MM.1S (cell line): Measurements from ENCODE around the gene ASIC2.

ENCODE experiments used
- DNase-seq: peaks from one replicate; pipeline ENCODE4 v3.0.0-alpha.2; 2015
- H2AFZ ChIP-seq: fragments of 300-600 bp; sonication (generic); 2 replicates; pipeline ENCODE4 v1.6.0; 2016; ENCODE audit warnings: antibody characterized with exemption, low read length
- H3F3A ChIP-seq: fragments of 300-600 bp; sonication (generic); 2 replicates; pipeline ENCODE4 v1.6.1; 2016; ENCODE audit warnings: mild to moderate bottlenecking, antibody characterized with exemption, low read length, moderate library complexity, mixed read lengths; ENCODE audit not compliant: insufficient read depth
- H3K27ac ChIP-seq: fragments of 300-600 bp; sonication (generic); 2 replicates; pipeline ENCODE4 v1.5.1; 2016; ENCODE audit warnings: mild to moderate bottlenecking, low read length
- H3K27me3 ChIP-seq: fragments of 300-600 bp; sonication (generic); replicated peaks from 2 replicates; pipeline ENCODE4 v1.6.0; 2016; ENCODE audit warnings: low read length; ENCODE audit not compliant: insufficient read depth
- H3K36me3 ChIP-seq: fragments of 300-600 bp; sonication (generic); replicated peaks from 2 replicates; pipeline ENCODE4 v1.6.1; 2016; ENCODE audit warnings: mild to moderate bottlenecking, low read length, mixed read lengths; ENCODE audit not compliant: insufficient read depth
- H3K4me1 ChIP-seq: fragments of 300-600 bp; sonication (generic); 2 replicates; pipeline ENCODE4 v1.6.1; 2016; ENCODE audit warnings: low read length, mixed read lengths
- H3K4me2 ChIP-seq: fragments of 300-600 bp; sonication (generic); 2 replicates; pipeline ENCODE4 v1.6.0; 2016; ENCODE audit warnings: low read depth, low read length
- H3K4me3 ChIP-seq: fragments of 300-600 bp; sonication (generic); 2 replicates; pipeline ENCODE4 v1.5.1; 2016; ENCODE audit warnings: low read length, mixed read lengths
- H3K79me2 ChIP-seq: fragments of 300-600 bp; sonication (generic); 2 replicates; pipeline ENCODE4 v1.6.1; 2016; ENCODE audit warnings: mixed run types, low read length, mixed read lengths
- H3K9ac ChIP-seq: fragments of 300-600 bp; sonication (generic); 2 replicates; pipeline ENCODE4 v1.6.1; 2016; ENCODE audit warnings: low read length, mixed read lengths
- H3K9me2 ChIP-seq: fragments of 300-600 bp; sonication (generic); replicated peaks from 2 replicates; pipeline ENCODE4 v1.6.1; 2016; ENCODE audit warnings: mild to moderate bottlenecking, low read length, mixed read lengths; ENCODE audit not compliant: insufficient read depth
- H3K9me3 ChIP-seq: fragments of 300-600 bp; sonication (generic); replicated peaks from 2 replicates; pipeline ENCODE4 v1.6.1; 2016; ENCODE audit warnings: mild to moderate bottlenecking, low read length, mixed read lengths; ENCODE audit not compliant: insufficient read depth
- H4K20me1 ChIP-seq: fragments of 300-600 bp; sonication (generic); 2 replicates; pipeline ENCODE4 v1.6.1; 2016; ENCODE audit warnings: mild to moderate bottlenecking, low read length, moderate library complexity, mixed read lengths; ENCODE audit not compliant: insufficient read depth
- CTCF ChIP-seq: fragments of 300-600 bp; sonication (generic); IDR thresholded peaks from 2 replicates; pipeline ENCODE4 v1.5.1; 2016; ENCODE audit warnings: antibody characterized with exemption, low read length, mixed read lengths
- EZH2 ChIP-seq: fragments of 300-600 bp; sonication (generic); optimal IDR thresholded peaks from 2 replicates; pipeline ENCODE3; 2017; ENCODE audit warnings: low read depth, mild to moderate bottlenecking, antibody characterized with exemption, low read length, mixed read lengths
- EZH2phosphoT487 ChIP-seq: fragments of 300-600 bp; sonication (generic); IDR thresholded peaks from 2 replicates; pipeline ENCODE4 v1.6.1; 2018; ENCODE audit warnings: antibody characterized with exemption, low read length

The ASIC2 gene

DNA sequence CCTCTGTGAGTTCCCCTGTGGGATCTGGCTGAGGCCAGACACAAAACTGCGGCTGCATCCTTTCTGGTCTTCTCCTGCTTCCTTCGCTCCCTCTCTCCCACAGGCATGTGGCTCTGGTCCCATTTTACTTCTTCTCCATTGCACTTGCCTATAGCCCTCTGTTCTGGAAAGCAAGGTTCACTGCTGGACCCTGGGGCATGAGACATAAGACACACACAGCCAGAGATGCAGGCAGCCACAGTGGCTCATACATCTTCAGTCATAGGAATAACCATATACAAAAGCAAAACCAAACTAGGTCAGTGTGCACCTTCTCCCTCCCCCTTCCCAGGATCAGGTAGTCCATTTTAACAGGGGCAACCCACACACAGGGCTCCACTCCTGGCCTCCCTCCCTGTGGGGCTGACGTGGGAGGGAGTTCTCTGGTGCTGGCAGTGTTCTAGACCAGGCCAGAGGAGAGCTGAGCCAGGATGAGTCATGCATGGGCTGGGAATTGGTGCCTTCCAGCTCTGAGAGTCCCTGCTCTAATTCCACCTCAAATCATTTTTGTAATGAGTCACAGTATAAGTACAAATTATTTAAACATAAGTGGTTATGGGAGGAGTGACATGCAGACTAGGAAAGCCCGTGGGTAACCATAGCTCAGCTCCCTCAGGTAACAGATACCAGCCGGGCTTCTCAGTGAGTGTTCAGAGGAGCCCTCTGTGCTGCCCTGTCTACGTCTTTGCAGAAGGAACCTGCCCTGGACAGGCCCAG lies 58.0 kb downstream of the ASIC2 start:
- DNase-seq: no peak
- H3F3A ChIP-seq: no peaks in the 10 kb centered on the region
- H3K4me1 ChIP-seq: no peaks in the 10 kb centered on the region
- H3K9me3 ChIP-seq: no peaks in the 10 kb centered on the region
- TF ChIP-seq EZH2phosphoT487: no peak
- TF ChIP-seq EZH2: no peak
- TF ChIP-seq CTCF: no peak
- H3K36me3 ChIP-seq: no peaks in the 10 kb centered on the region
- no peak overlapping the region for H3K4me2 ChIP-seq
- no peak overlapping the region for H3K4me3 ChIP-seq
- H3K9ac ChIP-seq: no peak overlapping the region
- H2AFZ ChIP-seq: no peak overlapping the region
- H3K79me2 ChIP-seq: no peaks in the 10 kb centered on the region
- H3K27ac ChIP-seq: no peak overlapping the region
- no peaks in the 10 kb centered on the region for H4K20me1 ChIP-seq
- H3K27me3 ChIP-seq: no peaks in the 10 kb centered on the region
- H3K9me2 ChIP-seq: no peaks in the 10 kb centered on the region

- no peak overlapping the region for H3K9ac ChIP-seq
- H3K27me3 ChIP-seq: no peaks in the 10 kb centered on the region
- TF ChIP-seq CTCF: no peak
- no peak for TF ChIP-seq EZH2
- TF ChIP-seq EZH2phosphoT487: no peak
- no peaks in the 10 kb centered on the region for H4K20me1 ChIP-seq
- no peaks in the 10 kb centered on the region for H3K79me2 ChIP-seq
- no peaks in the 10 kb centered on the region for H3F3A ChIP-seq
- no peak overlapping the region for H3K27ac ChIP-seq
- H3K9me3 ChIP-seq: no peaks in the 10 kb centered on the region
- no peak overlapping the region for H2AFZ ChIP-seq
- no peak overlapping the region for H3K4me3 ChIP-seq
- no peaks in the 10 kb centered on the region for H3K4me1 ChIP-seq
- H3K4me2 ChIP-seq: no peak overlapping the region
- H3K9me2 ChIP-seq: no peaks in the 10 kb centered on the region
- DNase-seq: no peak
- H3K36me3 ChIP-seq: no peaks in the 10 kb centered on the region
These were observed 58.9 kb downstream of the ASIC2 start for GRCh38 chr17:33234233-33234632.

- H3K4me2 ChIP-seq: no peak overlapping the region
- no peaks in the 10 kb centered on the region for H3K36me3 ChIP-seq
- H3K9me3 ChIP-seq: no peaks in the 10 kb centered on the region
- no peaks in the 10 kb centered on the region for H3K27me3 ChIP-seq
- H2AFZ ChIP-seq: no peak overlapping the region
- TF ChIP-seq EZH2phosphoT487 (no peak), EZH2 (no peak), CTCF (no peak)
- DNase-seq: no peak
- H4K20me1 ChIP-seq: no peaks in the 10 kb centered on the region
- no peak overlapping the region for H3K27ac ChIP-seq
- H3K4me3 ChIP-seq: no peak overlapping the region
- H3F3A ChIP-seq: no peaks in the 10 kb centered on the region
- H3K4me1 ChIP-seq: no peaks in the 10 kb centered on the region
- H3K9me2 ChIP-seq: no peaks in the 10 kb centered on the region
- H3K9ac ChIP-seq: no peak overlapping the region
- H3K79me2 ChIP-seq: no peaks in the 10 kb centered on the region
These were observed 59.3 kb downstream of the ASIC2 start for GRCh38 chr17:33233811-33234177.
